ELF-1 (cell line): ENCODE results near the gene STK32B.

Source experiments
- DNase-seq: peaks from one replicate; pipeline ENCODE4 v3.0.0-alpha.2; 2016; ENCODE audit warnings: low read depth, low spot score

The STK32B gene

GRCh38 chr4:5067908-5068307 is 16.6 kb downstream of the STK32B start:
- DNase-seq = no peak

GRCh38 chr4:5069901-5070300 is 18.6 kb downstream of the STK32B start:
- DNase-seq = no peak

GRCh38 chr4:5072948-5073347 is 21.7 kb downstream of the STK32B start:
- DNase-seq = no peak

- no peak for DNase-seq
Measured at GRCh38 chr4:5078009-5078408, 26.7 kb downstream of the STK32B start.

GRCh38 chr4:5079581-5079980 is 28.3 kb downstream of the STK32B start:
- no peak for DNase-seq

- no peak for DNase-seq
Measured at GRCh38 chr4:5081441-5081999, 30.2 kb downstream of the STK32B start.

GRCh38 chr4:5082376-5082775 is 31.1 kb downstream of the STK32B start:
- DNase-seq = no peak

- no peak for DNase-seq
Measured at GRCh38 chr4:5084911-5085475, 33.7 kb downstream of the STK32B start.

GRCh38 chr4:5086535-5086934 is 35.3 kb downstream of the STK32B start:
- no peak for DNase-seq

- no peak for DNase-seq
Measured at GRCh38 chr4:5096261-5096660, 45.0 kb downstream of the STK32B start.

- DNase-seq = no peak
Measured at GRCh38 chr4:5098176-5098575, 46.9 kb downstream of the STK32B start.

GRCh38 chr4:5100336-5100735 is 49.1 kb downstream of the STK32B start:
- no peak for DNase-seq

- no peak for DNase-seq
Measured at GRCh38 chr4:5100986-5101385, 49.7 kb downstream of the STK32B start.

- DNase-seq = no peak
Measured at GRCh38 chr4:5101571-5101970, 50.3 kb downstream of the STK32B start.

- no peak for DNase-seq
Measured at GRCh38 chr4:5110901-5111300, 59.6 kb downstream of the STK32B start.

- no peak for DNase-seq
Measured at GRCh38 chr4:5112333-5113095, 61.2 kb downstream of the STK32B start.

GRCh38 chr4:5114950-5115349 is 63.7 kb downstream of the STK32B start:
- DNase-seq = no peak

- DNase-seq = no peak
Measured at GRCh38 chr4:5118091-5118786, 67.0 kb downstream of the STK32B start.

- DNase-seq = no peak
Measured at GRCh38 chr4:5118994-5119835, 67.9 kb downstream of the STK32B start.

- DNase-seq = no peak
Measured at GRCh38 chr4:5120067-5120466, 68.8 kb downstream of the STK32B start.

- DNase-seq = no peak
Measured at GRCh38 chr4:5120468-5120867, 69.2 kb downstream of the STK32B start.

- DNase-seq = no peak
Measured at GRCh38 chr4:5122114-5122513, 70.8 kb downstream of the STK32B start.
